Heart left ventricle (tissue), 13 donors: Measurements from ENCODE around the gene TRIP12.

Experiments
- CTCF ChIP-seq, 12 donors: fragments of 200-600 bp; sonication (generic) in 4 of 12; IDR thresholded peaks; one replicate each; pipeline versions ENCODE4 v1.5.0 to v1.8.0; 2018 to 2022; ENCODE audit warnings: antibody characterized with exemption in 12 of 12, mild to moderate bottlenecking in 5 of 12
- POLR2A ChIP-seq, 2 donors: fragments of 450-650 bp; IDR thresholded peaks; one replicate each; pipeline ENCODE4 v1.6.1; 2017; ENCODE audit warnings: antibody characterized with exemption in 2 of 2, mild to moderate bottlenecking in 2 of 2, moderate library complexity in 2 of 2
- donor health status: ischemic (EF 13 %, LVEDD 7.1; RV severe dilation, severe dysfunction).
- donor health status: DM: no; HTN: yes; CAD: no.
- donor health status: DM: no; HTN: no; CAD: no.
- donor health status: ischemic (EF 25% LVEDD 6.9; RV normal size, moderate dysfunction).
- donor health status: ischemic (EF 25% LVEDD 5.7; RV mildly dilated, moderate dysfunction).
- donor health status: ischemic (EF 35%, LVEDD 5.7; RV mildly dilated, moderate dysfunction).
- donor health status: nonischemic (EF 11% LVEDD 7.7; RV severe dilation, severe dysfunction).
- donor health status: DM: yes; HTN: yes; CAD: no.
- donor health status: PGD.
- donor health status: ischemic (EF 29% LVEDD 5.4; RV normal size, mild dysfunction).
- donor health status: nonischemic (EF 23%, LVEDD 6.1; RV moderate dilation, normal function).

- TF ChIP-seq CTCF (IDR thresholded peaks at IDR 0.05), result no peak
- no peak for TF ChIP-seq POLR2A (IDR thresholded peaks at IDR 0.05)
These were observed 25.7 kb upstream of the TRIP12 start for GRCh38 chr2:229947544-229947943.
